Measurements from ENCODE around the gene CDS2.

Gene CDS2

GRCh38 chr20:5182615-5183254 lies 55.9 kb downstream of the CDS2 start:
- DNase-seq, result no peak

- peak in 1 of 3 donors; percentile 17 for DNase-seq
Measured at GRCh38 chr20:5183731-5184474, 57.1 kb downstream of the CDS2 start.

- DNase-seq, result no peak
Measured at GRCh38 chr20:5184684-5185083, 57.9 kb downstream of the CDS2 start.

- DNase-seq, result no peak
Measured at GRCh38 chr20:5187122-5187521, 60.3 kb downstream of the CDS2 start.

- DNase-seq, result no peak
Measured at GRCh38 chr20:5188736-5189135, 61.9 kb downstream of the CDS2 start.

GRCh38 chr20:5189917-5190316 lies 63.1 kb downstream of the CDS2 start:
- no peak for DNase-seq

- no peak for DNase-seq
Measured at GRCh38 chr20:5190444-5190843, 63.6 kb downstream of the CDS2 start.

- peak; percentile 69 to 80 (median 80) for DNase-seq
Measured at GRCh38 chr20:5191829-5192569, 65.2 kb downstream of the CDS2 start.

GRCh38 chr20:5192570-5193431 lies 66.0 kb downstream of the CDS2 start:
- no peak for DNase-seq

- DNase-seq, result no peak
Measured at GRCh38 chr20:5195655-5196054, 68.8 kb downstream of the CDS2 start.

- DNase-seq, result no peak
Measured at GRCh38 chr20:5196149-5196548, 69.3 kb downstream of the CDS2 start.

- DNase-seq, result no peak
Measured at GRCh38 chr20:5197270-5197827, 70.5 kb downstream of the CDS2 start.

GRCh38 chr20:5197847-5198650 lies 71.2 kb downstream of the CDS2 start:
- no peak for DNase-seq

- no peak for DNase-seq
Measured at GRCh38 chr20:5198651-5198924, 71.8 kb downstream of the CDS2 start.

GRCh38 chr20:5203380-5203779 lies 76.6 kb downstream of the CDS2 start:
- DNase-seq, result no peak

GRCh38 chr20:5205348-5206210 lies 78.8 kb downstream of the CDS2 start:
- peak; percentile 77 to 84 (median 84) for DNase-seq

GRCh38 chr20:5207138-5207537 lies 80.3 kb downstream of the CDS2 start:
- DNase-seq, result no peak

- no peak for DNase-seq
Measured at GRCh38 chr20:5211803-5212714, 85.3 kb downstream of the CDS2 start.

- DNase-seq, result no peak
Measured at GRCh38 chr20:5212907-5213487, 86.2 kb downstream of the CDS2 start.

All from suppressor macrophage treated with lipopolysaccharide for 1 hour (primary cell).